HEK293T (cell line): ENCODE results near the gene IFRD2.

Experiments used
- ARNT ChIP-seq: fragments of 450-650 bp; IDR thresholded peaks from 2 replicates; pipeline ENCODE4 v1.6.1; 2017; ENCODE audit warnings: mild to moderate bottlenecking
- SP1 ChIP-seq: fragments of 450-650 bp; IDR thresholded peaks from 2 replicates; pipeline ENCODE4 v1.6.1; 2017
- TF ChIP-seq, protein P1 (sequence below): fragments of 450-650 bp; IDR thresholded peaks from 2 replicates; pipeline ENCODE4 v1.6.1; 2016

DNA sequence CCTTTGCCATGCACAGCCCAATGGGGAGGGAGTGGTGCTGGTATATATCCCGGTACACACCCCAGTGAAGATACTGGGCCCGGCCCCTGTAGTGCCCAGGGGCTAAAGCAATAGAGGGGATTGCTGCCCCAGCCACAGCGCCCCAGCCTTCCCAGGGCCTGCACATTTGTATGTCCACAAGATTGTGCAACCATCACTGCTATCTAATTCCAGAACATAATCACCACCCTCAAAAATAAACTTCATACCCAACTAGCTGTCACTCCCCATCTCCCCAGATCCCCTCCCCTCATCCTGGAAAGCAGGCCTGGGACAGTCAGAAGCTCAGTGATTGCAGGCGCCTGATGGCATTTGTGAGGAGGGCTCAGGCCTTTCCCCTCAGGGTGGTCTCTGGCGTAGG, 42.8 kb downstream of the IFRD2 start:
- TF ChIP-seq ARNT, result no peak
- TF ChIP-seq, protein P1, sequence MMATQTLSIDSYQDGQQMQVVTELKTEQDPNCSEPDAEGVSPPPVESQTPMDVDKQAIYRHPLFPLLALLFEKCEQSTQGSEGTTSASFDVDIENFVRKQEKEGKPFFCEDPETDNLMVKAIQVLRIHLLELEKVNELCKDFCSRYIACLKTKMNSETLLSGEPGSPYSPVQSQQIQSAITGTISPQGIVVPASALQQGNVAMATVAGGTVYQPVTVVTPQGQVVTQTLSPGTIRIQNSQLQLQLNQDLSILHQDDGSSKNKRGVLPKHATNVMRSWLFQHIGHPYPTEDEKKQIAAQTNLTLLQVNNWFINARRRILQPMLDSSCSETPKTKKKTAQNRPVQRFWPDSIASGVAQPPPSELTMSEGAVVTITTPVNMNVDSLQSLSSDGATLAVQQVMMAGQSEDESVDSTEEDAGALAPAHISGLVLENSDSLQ, result no peak
- no peak for TF ChIP-seq SP1
